ENCODE results near the gene CFAP92.

CFAP92 gene

DNA sequence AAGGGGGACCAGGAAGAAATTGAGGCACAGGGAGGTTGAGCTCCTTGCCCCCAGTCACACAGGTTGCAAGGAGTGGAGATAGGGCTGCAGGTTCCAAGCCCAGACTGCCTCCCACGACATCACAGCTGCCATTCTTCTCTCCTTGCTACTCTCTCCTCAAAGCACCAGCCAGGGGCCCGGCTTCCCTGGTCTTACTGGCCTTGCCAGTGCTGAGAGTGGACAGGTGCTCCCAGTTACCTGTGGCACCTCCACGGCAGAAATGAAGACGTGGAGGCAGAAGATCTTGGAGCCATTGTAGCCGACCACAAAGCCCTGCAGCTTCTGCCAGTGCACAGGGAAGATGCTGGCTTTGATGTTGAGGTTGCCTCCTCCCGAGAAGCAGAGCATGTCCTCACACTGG lies 132.4 kb downstream of the CFAP92 start:
- no peak for DNase-seq
